Stimulated activated CD4-positive, alpha-beta T cell treated with anti-CD3 and anti-CD28 coated beads, Interleukin-4, amount 100 ng/mL, for 24 hours (primary cell): Measurements from ENCODE around the gene SLC35D1.
"Not testable (repeated sequence)": the region's sequence is repeated elsewhere in the genome, so short reads cannot be mapped to it uniquely, and the experiment has no call there.

Experiments used
- DNase-seq: peaks from one replicate; pipeline ENCODE4 v3.0.0-alpha.2; 2020

The SLC35D1 gene

DNA sequence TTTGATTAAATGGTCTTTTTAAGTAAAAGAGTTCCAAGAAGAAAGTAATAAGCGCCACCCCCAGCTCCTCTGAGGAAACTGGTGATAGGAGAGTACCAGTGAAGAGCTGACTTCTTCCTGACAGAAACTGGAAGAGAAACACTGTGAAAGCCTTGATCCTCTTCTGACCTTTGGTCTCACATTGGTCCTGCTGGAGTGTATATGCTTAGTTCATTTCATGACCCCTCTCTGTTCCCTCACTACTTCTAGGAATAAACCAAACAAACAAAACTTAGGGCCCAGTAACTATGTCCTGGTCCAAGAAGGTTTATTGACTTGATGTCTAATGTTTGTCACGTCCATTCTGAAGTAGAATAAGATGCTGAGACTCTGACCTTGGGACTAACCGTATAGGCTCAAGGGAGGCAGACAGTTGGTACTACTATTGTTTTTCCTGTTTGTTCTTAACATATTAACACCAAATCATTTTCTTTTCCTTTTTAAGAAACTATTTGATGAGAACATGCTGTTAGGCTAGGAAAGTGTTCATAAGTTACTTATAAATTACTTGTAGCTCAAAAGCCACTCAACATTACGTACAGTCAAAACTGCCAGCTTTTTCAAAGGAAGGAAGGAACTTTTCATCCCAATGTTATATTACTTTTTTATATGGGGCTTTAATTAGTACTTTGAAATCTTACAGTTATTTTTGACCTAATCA, 71.2 kb downstream of the SLC35D1 start:
- no peak for DNase-seq

GRCh38 chr1:66981679-66982078, 72.3 kb downstream of the SLC35D1 start:
- peak; percentile 41 for DNase-seq

GRCh38 chr1:66980745-66981367, 73.1 kb downstream of the SLC35D1 start:
- no peak for DNase-seq

GRCh38 chr1:66979621-66980020, 74.3 kb downstream of the SLC35D1 start:
- not testable (repeated sequence) for DNase-seq

DNA sequence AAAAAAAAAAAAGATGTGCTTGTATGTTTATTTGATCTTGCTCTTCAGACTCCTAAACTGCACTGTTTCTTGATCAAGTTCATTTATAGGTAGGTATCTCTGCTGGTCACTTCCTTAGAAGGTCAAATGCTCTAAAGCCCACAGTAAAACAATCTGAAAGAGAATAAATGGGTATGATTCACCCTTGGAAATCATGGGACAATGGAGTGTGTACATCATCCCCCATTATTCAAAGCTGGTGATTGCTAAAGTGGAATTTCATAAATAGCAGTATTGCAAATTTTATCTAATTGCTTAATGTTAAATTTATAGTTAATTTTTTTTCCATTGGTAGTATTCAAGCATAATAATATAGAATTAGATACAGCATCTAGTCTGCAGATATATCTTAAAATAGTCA, 75.7 kb downstream of the SLC35D1 start:
- DNase-seq: no peak

- DNase-seq: no peak
These were observed 85.4 kb downstream of the SLC35D1 start for GRCh38 chr1:66968574-66968973.

DNA sequence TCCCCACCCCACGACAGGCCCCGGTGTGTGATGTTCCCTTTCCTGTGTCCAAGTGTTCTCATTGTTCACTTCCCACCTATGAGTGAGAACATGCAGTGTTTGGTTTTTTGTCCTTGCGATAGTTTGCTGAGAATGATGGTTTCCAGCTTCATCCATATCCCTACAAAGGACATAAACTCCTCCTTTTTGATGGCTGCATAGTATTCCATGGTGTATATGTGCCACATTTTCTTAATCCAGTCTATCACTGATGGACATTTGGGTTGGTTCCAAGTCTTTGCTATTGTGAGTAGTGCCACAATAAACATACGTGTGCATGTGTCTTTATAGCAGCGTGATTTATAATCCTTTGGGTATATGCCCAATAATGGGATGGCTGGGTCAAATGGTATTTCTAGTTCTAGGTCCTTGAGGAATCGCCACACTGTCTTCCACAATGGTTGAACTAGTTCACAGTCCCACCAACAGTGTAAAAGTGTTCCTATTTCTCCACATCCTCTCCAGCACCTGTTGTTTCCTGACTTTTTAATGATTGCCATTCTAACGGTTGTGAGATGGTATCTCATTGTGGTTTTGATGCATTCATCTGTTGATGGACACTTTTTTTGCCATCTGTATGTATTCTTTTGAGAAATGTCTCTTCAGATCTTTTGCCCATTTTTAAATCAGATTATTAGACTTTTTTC, 87.6 kb downstream of the SLC35D1 start:
- DNase-seq: not testable (repeated sequence)

DNA sequence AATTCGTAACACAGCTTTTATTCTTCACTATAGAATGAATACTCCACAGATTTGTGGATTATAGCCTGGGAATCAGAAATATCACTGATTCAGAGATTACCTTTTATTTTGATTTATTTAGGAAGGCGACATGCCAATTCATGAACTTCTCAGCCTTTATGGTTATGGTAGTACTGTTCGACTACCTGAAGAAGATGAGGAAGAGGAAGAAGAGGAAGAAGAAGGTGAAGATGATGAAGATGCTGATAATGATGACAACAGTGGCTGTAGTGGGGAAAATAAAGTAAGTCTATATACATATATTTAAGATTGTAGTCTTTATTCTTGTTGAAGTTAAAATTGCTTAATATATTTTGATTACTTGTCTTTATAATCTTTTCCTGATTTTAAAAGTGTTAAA, 96.0 kb downstream of the SLC35D1 start:
- DNase-seq: no peak

- DNase-seq: no peak
These were observed 99.7 kb downstream of the SLC35D1 start for GRCh38 chr1:66954208-66954607.

DNA sequence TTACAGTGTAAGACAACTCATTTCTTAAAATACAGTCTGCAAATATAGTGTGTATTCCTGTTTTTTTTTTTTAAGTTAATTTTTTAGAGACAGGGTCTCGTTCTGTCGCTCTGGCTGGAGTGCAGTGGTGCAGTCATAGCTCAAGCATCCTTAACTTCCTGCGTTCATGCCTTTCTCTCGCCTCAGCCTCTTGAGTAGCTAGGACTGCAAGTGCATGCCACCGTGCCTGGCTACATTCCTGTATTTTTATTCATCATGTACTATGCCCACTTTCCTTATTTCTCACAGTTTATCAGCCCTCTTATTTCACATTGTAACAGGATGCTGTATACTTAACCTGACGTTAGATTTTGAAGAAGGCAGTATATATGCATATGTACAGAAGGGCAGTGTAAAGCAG, 102.4 kb downstream of the SLC35D1 start:
- no peak for DNase-seq
